KBM-7 (cell line): ENCODE results near the gene PSMD6.

ENCODE experiments used
- DNase-seq: peaks from one replicate; pipeline ENCODE4 v3.0.0-alpha.2; 2015
- in situ Hi-C: fragments of 300-500 bp; cut with MboI; formaldehyde crosslinking; loops from 2 replicates; pipeline ENCODE4 v1.14.3; 2020; ENCODE audit warnings: low sequenced_read_pairs, low pct_unique_long_range_greater_than_20kb, mixed read lengths

The PSMD6 gene

DNA sequence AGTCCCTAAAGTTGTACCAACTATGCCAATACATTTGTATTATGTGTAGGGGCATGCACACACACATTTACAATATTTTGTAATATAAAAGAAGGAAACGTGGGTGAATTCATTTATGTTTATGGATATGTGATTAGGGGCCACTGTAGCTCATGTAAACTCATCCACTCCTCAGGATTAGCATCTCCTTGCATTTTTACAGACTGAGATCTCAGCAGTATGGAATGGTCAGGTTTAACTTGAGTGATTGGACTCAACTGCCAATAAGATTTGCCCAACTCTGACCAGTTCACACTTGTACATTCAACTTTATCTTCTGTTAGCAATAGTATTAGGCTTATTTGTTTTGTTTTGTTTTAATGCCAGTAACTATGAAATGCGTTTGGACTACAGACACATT lies 36.5 kb downstream of the PSMD6 start:
- in situ Hi-C loops, result no loop called here
- DNase-seq, result no peak

DNA sequence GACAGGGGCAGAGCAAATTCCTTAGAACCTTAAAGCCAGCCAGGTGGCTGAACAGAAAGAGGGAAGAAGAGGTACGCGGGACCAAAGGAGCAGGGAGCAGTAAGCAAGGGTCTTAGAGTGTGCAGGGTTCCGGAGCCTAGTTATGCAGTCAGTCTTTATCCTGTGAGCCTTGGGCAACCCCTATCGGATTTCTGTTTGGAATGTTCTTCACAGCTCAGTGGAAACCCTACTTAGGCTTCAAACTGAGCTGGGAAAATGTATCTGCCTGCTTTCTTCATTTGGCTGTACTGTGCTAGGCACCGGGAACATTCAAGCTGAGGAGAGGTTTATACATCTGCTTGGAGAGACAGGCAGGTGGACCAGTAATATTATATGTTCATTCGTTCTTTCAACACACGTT lies 37.1 kb downstream of the PSMD6 start:
- in situ Hi-C loops, result no loop called here
- DNase-seq, result no peak

- in situ Hi-C loops, result no loop called here
- DNase-seq, result no peak
Observed at GRCh38 chr3:63984391-63984790, 38.9 kb downstream of the PSMD6 start.

- in situ Hi-C loops, result no loop called here
- DNase-seq, result no peak
Observed at GRCh38 chr3:63981980-63982379, 41.3 kb downstream of the PSMD6 start.

- in situ Hi-C loops, result no loop called here
Observed at GRCh38 chr3:63980830-63981498, 42.3 kb downstream of the PSMD6 start.

GRCh38 chr3:63980019-63980418 lies 43.3 kb downstream of the PSMD6 start:
- in situ Hi-C loops, result no loop called here
- DNase-seq, result no peak

More at GRCh38 chr3:63980830-63981498, 42.3 kb downstream of the PSMD6 start:
- DNase-seq, result no peak

DNA sequence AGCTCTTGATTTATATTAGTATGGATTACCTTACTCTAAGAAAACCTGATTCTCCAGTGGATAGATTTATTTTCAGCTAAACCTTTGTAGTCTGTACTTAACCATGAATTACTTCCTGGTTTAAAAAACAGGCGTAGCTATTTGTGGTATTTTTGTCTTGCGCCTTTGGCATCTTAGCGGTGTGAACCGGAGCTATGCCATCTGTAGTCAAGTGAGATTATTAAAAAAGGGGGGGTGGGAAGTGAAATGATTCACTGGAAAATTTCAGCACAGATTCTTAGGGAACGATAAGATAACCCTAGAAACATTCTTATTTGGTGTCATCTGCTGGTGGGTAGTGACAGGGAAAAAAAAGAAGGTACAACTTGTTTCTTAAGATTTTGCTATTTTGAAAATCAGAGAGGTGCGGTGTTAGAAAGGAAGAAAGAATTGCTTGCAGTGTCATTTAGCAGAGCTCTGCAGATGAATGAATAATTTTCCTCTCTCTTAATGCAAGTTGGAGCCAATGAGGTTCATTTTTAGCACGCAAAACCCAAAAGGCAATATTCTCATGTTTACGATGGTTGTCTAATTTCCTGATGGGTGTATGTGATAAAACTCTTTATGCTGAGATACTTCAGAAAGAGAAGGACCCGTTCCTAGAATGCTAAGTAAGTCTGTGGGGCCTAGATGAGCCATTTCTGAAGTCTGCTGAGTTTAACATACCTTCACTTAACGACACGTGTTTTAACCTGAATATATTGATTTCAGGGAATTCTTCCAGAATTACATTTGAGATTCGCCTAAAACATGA lies 44.0 kb downstream of the PSMD6 start:
- DNase-seq, result no peak
- in situ Hi-C loops, result no loop called here

- DNase-seq, result no peak
- in situ Hi-C loops, result no loop called here
Observed at GRCh38 chr3:63977893-63978292, 45.4 kb downstream of the PSMD6 start.

GRCh38 chr3:63976872-63977200 lies 46.5 kb downstream of the PSMD6 start:
- DNase-seq, result no peak
- in situ Hi-C loops, result no loop called here

DNA sequence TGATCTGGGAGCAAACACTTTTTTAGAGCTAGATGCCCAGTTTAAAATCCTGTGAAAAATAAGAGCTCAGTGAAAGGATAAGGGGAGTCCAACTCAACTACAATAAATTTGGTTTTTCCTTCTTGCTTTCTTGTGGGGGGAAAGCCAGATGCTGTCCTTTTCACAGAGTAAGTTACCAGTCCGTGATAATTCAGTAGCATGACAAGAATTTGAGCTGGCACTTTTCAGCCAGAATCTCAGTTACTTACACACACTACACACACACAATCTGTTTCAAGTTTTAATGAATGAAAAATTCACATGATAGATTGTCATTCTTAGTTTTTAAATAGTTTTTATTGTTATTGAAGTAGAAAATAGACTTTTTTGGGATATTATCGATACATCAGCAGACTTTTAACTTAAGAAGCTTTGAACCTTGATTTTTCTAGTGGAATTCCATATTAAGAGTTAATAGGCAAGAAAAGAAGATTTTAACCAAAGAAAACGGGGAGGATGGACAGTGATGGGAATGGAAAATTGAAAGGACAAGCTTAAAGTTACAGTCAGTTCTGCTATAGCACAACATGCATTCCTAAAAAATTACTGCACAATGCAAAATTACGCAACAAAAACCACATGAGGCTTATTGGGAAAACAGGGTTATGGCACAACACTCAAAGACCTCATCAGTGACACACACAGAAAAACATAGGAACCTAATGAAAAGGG lies 47.0 kb downstream of the PSMD6 start:
- in situ Hi-C loops, result no loop called here
- peak; percentile 27 for DNase-seq

DNA sequence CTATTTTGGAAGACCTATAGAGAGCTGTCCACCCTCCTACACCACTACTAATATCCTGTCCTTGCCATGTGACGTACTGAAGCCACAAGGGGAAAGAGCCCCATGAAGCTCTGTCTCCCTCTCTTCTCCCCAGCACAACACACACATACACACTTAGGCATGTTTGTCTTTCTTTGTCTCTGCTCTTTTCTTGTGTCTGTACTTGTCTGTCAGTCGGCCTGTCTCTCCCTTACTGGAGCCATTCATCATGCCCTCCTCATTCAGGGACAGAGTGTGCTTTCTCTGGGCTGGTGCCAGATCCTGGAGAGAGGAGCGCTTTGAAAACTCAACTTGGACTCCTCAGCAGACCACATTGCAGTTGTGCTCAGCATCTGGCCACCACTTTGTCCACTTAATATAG lies 47.6 kb downstream of the PSMD6 start:
- in situ Hi-C loops, result no loop called here
- no peak for DNase-seq

DNA sequence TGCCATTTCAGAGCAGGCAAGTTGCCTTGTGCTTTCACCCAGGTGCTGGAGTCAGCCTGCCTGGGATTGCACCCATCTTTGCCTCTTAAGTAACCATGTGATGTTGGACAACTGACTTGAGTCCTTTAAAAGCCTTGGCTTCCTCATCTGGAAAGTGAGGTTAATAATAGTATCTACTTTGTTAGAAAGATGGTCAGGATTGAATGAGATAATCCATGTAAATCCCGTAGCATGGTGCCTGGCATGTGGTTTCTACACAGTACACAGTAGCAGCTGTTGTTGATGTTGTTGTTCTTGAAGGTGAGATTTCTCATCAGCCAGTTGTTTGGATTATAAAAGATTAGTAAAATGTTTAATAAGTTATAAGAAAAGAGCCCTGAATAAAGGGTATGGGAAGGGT lies 48.8 kb downstream of the PSMD6 start:
- in situ Hi-C loops, result no loop called here
- DNase-seq, result no peak

- DNase-seq, result no peak
- in situ Hi-C loops, result no loop called here
Observed at GRCh38 chr3:63973406-63973805, 49.9 kb downstream of the PSMD6 start.

GRCh38 chr3:63972987-63973386 lies 50.3 kb downstream of the PSMD6 start:
- no peak for DNase-seq
- in situ Hi-C loops, result no loop called here

GRCh38 chr3:63972196-63972595 lies 51.1 kb downstream of the PSMD6 start:
- DNase-seq, result no peak

GRCh38 chr3:63970631-63971475 lies 52.4 kb downstream of the PSMD6 start:
- in situ Hi-C loops, result no loop called here
- DNase-seq, result no peak

More at GRCh38 chr3:63972196-63972595, 51.1 kb downstream of the PSMD6 start:
- in situ Hi-C loops, result no loop called here

DNA sequence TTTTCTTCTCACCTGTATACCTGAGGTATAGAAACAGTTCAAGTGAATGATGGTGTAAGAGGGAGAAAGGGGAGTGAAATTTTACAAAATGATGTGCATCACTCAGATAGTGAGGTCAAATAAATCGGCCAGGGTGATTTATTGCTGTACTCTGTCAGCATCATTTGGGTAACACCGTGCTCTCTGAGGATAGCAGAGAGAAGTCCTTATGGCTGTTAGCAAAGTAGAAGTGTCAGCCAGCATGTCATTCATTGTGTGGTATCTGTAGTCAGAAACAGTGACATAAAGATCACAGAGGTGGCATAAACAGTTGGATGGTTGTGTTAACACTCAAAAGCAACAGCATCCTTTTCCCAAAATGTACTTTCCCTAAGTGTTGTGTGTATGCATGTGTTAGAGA lies 53.4 kb downstream of the PSMD6 start:
- in situ Hi-C loops, result no loop called here

DNA sequence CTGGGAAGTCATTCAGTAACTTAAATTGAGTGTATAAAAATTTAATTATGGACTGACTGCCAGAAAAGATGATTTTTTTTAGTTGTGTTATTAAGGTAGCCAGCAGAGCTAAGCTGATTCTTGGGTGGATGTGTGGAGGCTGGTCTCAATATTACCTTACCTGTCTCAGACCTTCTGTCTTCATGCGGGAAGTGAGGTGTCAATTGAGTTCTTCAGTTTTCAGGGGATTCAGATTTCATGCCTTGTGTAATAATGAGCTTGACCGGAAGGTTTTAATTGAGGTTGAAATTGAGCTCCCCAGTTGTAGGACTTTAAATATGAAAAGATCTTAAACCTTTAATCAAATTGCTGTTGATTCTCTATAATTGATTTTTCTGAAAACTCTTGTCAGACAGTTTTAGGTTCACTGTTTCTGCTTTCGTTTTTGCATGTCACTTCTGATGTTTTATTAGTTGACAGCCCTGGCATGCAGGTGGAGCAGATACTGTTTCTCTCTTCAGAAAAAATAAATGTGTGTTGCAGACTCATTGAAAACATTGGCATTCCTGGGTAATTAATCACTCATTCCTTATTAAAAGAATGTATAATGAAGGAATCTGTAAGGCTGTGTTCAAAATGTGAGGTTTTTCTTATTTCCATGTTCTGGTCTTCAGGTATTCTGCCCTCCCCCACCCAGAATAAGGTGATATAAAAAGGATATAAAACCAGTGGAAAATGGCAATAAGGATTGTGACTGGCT lies 54.5 kb downstream of the PSMD6 start:
- no peak for DNase-seq
- in situ Hi-C loops, result no loop called here

More for the DNA sequence above, 53.4 kb downstream of the PSMD6 start:
- DNase-seq, result no peak
